Hepatocyte (in vitro differentiated cells): ENCODE data around the gene DAB2IP. TPM values are rescaled to one million over a fixed set of nuclear protein-coding genes. Genes with fewer than 3 reads are reported as not detected.
A peak's percentile ranks its signal among the peaks of the same experiment; 100 is the strongest.

Experiments used
- DNase-seq: peaks from one replicate; pipeline ENCODE4 v3.0.0-alpha.2; 2016; ENCODE audit warnings: low spot score
- H2AFZ ChIP-seq: fragments of 200-600 bp; sonication (generic); 2 replicates; pipeline ENCODE4 v1.6.0; 2016; ENCODE audit warnings: antibody characterized with exemption, mild to moderate bottlenecking
- H3K27ac ChIP-seq: fragments of 200-600 bp; sonication (generic); 2 replicates; pipeline ENCODE4 v1.5.1; 2016; ENCODE audit warnings: mild to moderate bottlenecking
- H3K27me3 ChIP-seq: fragments of 200-600 bp; sonication (generic); 2 replicates; pipeline ENCODE4 v1.6.1; 2016
- H3K36me3 ChIP-seq: fragments of 200-600 bp; sonication (generic); replicated peaks from 2 replicates; pipeline ENCODE4 v1.5.1; 2016; ENCODE audit warnings: low read depth; ENCODE audit not compliant: insufficient read depth
- H3K4me1 ChIP-seq: fragments of 200-600 bp; sonication (generic); 2 replicates; pipeline ENCODE4 v1.5.1; 2016; ENCODE audit warnings: mild to moderate bottlenecking, moderate library complexity; ENCODE audit not compliant: insufficient read depth
- H3K4me2 ChIP-seq: fragments of 200-600 bp; sonication (generic); 2 replicates; pipeline ENCODE4 v1.6.0; 2016
- H3K4me3 ChIP-seq: fragments of 200-600 bp; sonication (generic); 2 replicates; pipeline ENCODE4 v1.5.1; 2016; ENCODE audit warnings: mild to moderate bottlenecking
- H3K79me2 ChIP-seq: fragments of 200-600 bp; sonication (generic); 2 replicates; pipeline ENCODE4 v1.6.0; 2017; ENCODE audit warnings: mild to moderate bottlenecking
- H3K9me2 ChIP-seq: fragments of 200-600 bp; sonication (generic); replicated peaks from 2 replicates; pipeline ENCODE4 v1.6.0; 2017; ENCODE audit warnings: mild to moderate bottlenecking; ENCODE audit not compliant: insufficient read depth
- H3K9me3 ChIP-seq: fragments of 200-600 bp; sonication (generic); 2 replicates; pipeline ENCODE4 v1.5.1; 2016; ENCODE audit warnings: low read depth, mild to moderate bottlenecking
- H4K20me1 ChIP-seq: fragments of 200-600 bp; sonication (generic); 2 replicates; pipeline ENCODE4 v1.6.0; 2016; ENCODE audit warnings: mild to moderate bottlenecking; ENCODE audit not compliant: insufficient read depth, poor library complexity, severe bottlenecking
- CTCF ChIP-seq: fragments of 200-600 bp; sonication (generic); IDR thresholded peaks from 2 replicates; pipeline ENCODE4 v1.5.1; 2016; ENCODE audit warnings: antibody characterized with exemption, mild to moderate bottlenecking; ENCODE audit not compliant: poor library complexity
- EZH2 ChIP-seq: fragments of 200-600 bp; sonication (generic); IDR thresholded peaks from 2 replicates; pipeline ENCODE4 v1.6.1; 2016; ENCODE audit warnings: antibody characterized with exemption, mild to moderate bottlenecking, borderline replicate concordance
- EZH2phosphoT487 ChIP-seq: fragments of 200-600 bp; sonication (generic); IDR thresholded peaks from one replicate; pipeline ENCODE4 v1.6.1; 2018; ENCODE audit warnings: antibody characterized with exemption, mild to moderate bottlenecking, low read depth, moderate library complexity; ENCODE audit not compliant: unreplicated experiment, severe bottlenecking
- WGBS: methylation state at CpG from one replicate; pipeline ENCODE4 v1.1.6; 2016; ENCODE audit warnings: low lambda C conversion rate; ENCODE audit errors: missing lambda C conversion rate; 5-methylcytosine and 5-hydroxymethylcytosine counted together
- polyA plus RNA-seq: library from polyadenylated mRNA; unstranded; fragments of >200 nt; fragmentation: Nextera tagmentation; extraction: Ambion mirVana; gene quantifications from 2 replicates; pipeline ENCODE4 v1.2.1, GENCODE V29; 2016
- total RNA-seq: library from RNA; depleted of rRNA; stranded (reverse); fragments of >200 nt; gene quantifications from 2 replicates; pipeline ENCODE4 v1.2.3, GENCODE V29; 2014

Gene DAB2IP
- total and polyA plus RNA-seq, 2 experiments from 2014 or later, result 11.6 to 31.0 TPM

- no peak overlapping the region for H3K27ac ChIP-seq
- WGBS, result 93% methylated on average over 9 of the region's 9 CpGs
- H3K4me2 ChIP-seq, result no peak overlapping the region
Observed at GRCh38 chr9:121764371-121764730, 112.9 kb downstream of the DAB2IP start.

GRCh38 chr9:121765021-121765950 is 113.9 kb downstream of the DAB2IP start:
- no peaks in the 10 kb centered on the region for H3K27me3 ChIP-seq
- H3K79me2 ChIP-seq, result no peaks in the 10 kb centered on the region
- no peak overlapping the region for H2AFZ ChIP-seq
- peaks cover 3% of the 10 kb centered on the region for H4K20me1 ChIP-seq
- H3K4me3 ChIP-seq, result no peak overlapping the region
- DNase-seq, result peak; percentile 50
- no peaks in the 10 kb centered on the region for H3K9me2 ChIP-seq
- H3K4me1 ChIP-seq, result peaks cover 4% of the 10 kb centered on the region
- no peaks in the 10 kb centered on the region for H3K9me3 ChIP-seq
- TF ChIP-seq CTCF, result no peak
- no peak for TF ChIP-seq EZH2
- no peak for TF ChIP-seq EZH2phosphoT487
- H3K36me3 ChIP-seq, result no peaks in the 10 kb centered on the region
- H3K4me2 ChIP-seq, result no peak overlapping the region
- 74% methylated on average over 8 of the region's 8 CpGs for WGBS
- H3K27ac ChIP-seq, result peak overlapping the region; percentile 46

More at GRCh38 chr9:121764371-121764730, 112.9 kb downstream of the DAB2IP start:
- H3K9me2 ChIP-seq, result no peaks in the 10 kb centered on the region
- H2AFZ ChIP-seq, result no peak overlapping the region
- no peak for DNase-seq
- TF ChIP-seq CTCF (no peak), EZH2 (no peak), EZH2phosphoT487 (no peak)
- no peaks in the 10 kb centered on the region for H3K27me3 ChIP-seq
- H3K79me2 ChIP-seq, result no peaks in the 10 kb centered on the region
- peaks cover 4% of the 10 kb centered on the region for H3K4me1 ChIP-seq
- peaks cover 3% of the 10 kb centered on the region for H4K20me1 ChIP-seq
- H3K36me3 ChIP-seq, result no peaks in the 10 kb centered on the region
- H3K9me3 ChIP-seq, result no peaks in the 10 kb centered on the region
- H3K4me3 ChIP-seq, result no peak overlapping the region

GRCh38 chr9:121766081-121766683 is 114.7 kb downstream of the DAB2IP start:
- Histone ChIP-seq H3K36me3 (no peaks in the 10 kb centered on the region), H3K4me3 (no peak overlapping the region), H4K20me1 (peaks cover 3% of the 10 kb centered on the region), H3K4me2 (no peak overlapping the region), H3K27ac (no peak overlapping the region), H3K79me2 (no peaks in the 10 kb centered on the region), H3K9me3 (no peaks in the 10 kb centered on the region), H3K9me2 (no peaks in the 10 kb centered on the region), H2AFZ (no peak overlapping the region), H3K4me1 (peaks cover 4% of the 10 kb centered on the region), H3K27me3 (no peaks in the 10 kb centered on the region)
- 95% methylated on average over 16 of the region's 19 CpGs for WGBS
- DNase-seq, result no peak
- TF ChIP-seq CTCF (no peak), EZH2 (no peak), EZH2phosphoT487 (no peak)
